GM12864 (cell line): Measurements from ENCODE around the gene TMEM97.

Experiments used
- DNase-seq: peaks from one replicate; pipeline ENCODE4 v3.0.0-alpha.2; 2011; ENCODE audit warnings: low read depth
- H3K4me3 ChIP-seq: 2 replicates; pipeline ENCODE4 v1.5.1; 2011; ENCODE audit warnings: mild to moderate bottlenecking, low read depth, low read length, control low read depth
- CTCF ChIP-seq: IDR thresholded peaks from 2 replicates; pipeline ENCODE4 v1.5.1; 2011; ENCODE audit warnings: low read depth, mild to moderate bottlenecking, moderate library complexity, low read length, control low read depth, inconsistent platforms; ENCODE audit errors: missing control alignments

The TMEM97 gene

GRCh38 chr17:28366605-28367004 lies 47.6 kb downstream of the TMEM97 start:
- DNase-seq: no peak

GRCh38 chr17:28367641-28368305 lies 48.8 kb downstream of the TMEM97 start:
- TF ChIP-seq CTCF: no peak

More at GRCh38 chr17:28366605-28367004, 47.6 kb downstream of the TMEM97 start:
- no peak overlapping the region for H3K4me3 ChIP-seq
- TF ChIP-seq CTCF: peak; percentile 29

GRCh38 chr17:28368306-28368831 lies 49.4 kb downstream of the TMEM97 start:
- DNase-seq: no peak
- no peak overlapping the region for H3K4me3 ChIP-seq
- TF ChIP-seq CTCF: no peak

More at GRCh38 chr17:28367641-28368305, 48.8 kb downstream of the TMEM97 start:
- no peak for DNase-seq
- H3K4me3 ChIP-seq: no peak overlapping the region

GRCh38 chr17:28368915-28369683 lies 50.1 kb downstream of the TMEM97 start:
- no peak for TF ChIP-seq CTCF
- no peak overlapping the region for H3K4me3 ChIP-seq
- DNase-seq: no peak

GRCh38 chr17:28369684-28370034 lies 50.7 kb downstream of the TMEM97 start:
- TF ChIP-seq CTCF: no peak
- DNase-seq: no peak
- no peak overlapping the region for H3K4me3 ChIP-seq

- no peak for TF ChIP-seq CTCF
- peak within 1 kb of the TSS; percentile 54 for H3K4me3 ChIP-seq
- DNase-seq: no peak
Measured at GRCh38 chr17:28370035-28370743, 51.2 kb downstream of the TMEM97 start, which contains the start of gene VTN. Gene VTN, minus strand, starts transcription at chr17:28370307. Its CDS starts 104 bp downstream, at chr17:28370203.
